HG03135 (cell line): Measurements from ENCODE around the gene MARCHF10.

ENCODE experiments used
- ATAC-seq: cut with Tn5 transposase; IDR thresholded peaks from one replicate; pipeline ENCODE4 v1.9.1; 2021; ENCODE audit warnings: mild to moderate bottlenecking, moderate library complexity; ENCODE audit not compliant: unreplicated experiment

MARCHF10 gene

DNA sequence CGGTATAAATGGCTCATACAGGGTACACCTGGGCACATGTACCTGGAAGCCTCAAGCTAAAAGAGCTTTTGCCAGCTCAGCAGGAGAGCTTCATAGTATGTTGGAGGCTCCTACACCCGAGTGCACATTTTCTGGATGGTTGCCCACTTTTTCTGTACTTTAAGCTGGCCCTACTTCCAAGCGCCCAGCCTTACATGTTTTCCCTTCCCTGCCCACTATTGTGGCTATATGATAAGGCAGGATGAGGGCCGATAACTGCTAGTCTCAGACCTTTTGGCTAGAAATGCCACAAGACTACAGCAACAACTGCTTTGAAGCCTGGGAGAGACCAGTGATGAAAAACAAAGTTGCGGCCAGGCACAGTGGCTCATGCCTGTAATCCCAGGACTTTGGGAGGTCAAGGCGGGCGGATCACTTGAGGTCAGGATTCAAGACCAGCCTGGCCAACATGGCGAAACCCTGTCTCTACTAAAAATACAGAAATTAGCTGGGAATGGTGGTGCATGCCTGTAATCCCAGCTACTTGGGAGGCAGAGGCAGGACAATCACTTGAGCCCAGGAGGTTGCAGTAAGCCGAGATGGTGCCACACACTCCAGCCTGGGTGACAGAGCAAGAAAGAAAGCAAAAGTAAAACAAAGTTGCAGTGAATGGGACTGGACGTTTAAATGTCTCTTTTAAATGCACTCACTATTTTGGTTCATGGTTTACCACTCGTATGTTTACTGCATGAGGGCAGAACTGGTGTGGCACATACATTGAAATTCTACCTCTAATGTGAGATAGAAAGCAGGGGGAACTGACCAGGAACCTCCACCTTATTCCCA lies 14.2 kb upstream of the MARCHF10 start:
- no peak for ATAC-seq

DNA sequence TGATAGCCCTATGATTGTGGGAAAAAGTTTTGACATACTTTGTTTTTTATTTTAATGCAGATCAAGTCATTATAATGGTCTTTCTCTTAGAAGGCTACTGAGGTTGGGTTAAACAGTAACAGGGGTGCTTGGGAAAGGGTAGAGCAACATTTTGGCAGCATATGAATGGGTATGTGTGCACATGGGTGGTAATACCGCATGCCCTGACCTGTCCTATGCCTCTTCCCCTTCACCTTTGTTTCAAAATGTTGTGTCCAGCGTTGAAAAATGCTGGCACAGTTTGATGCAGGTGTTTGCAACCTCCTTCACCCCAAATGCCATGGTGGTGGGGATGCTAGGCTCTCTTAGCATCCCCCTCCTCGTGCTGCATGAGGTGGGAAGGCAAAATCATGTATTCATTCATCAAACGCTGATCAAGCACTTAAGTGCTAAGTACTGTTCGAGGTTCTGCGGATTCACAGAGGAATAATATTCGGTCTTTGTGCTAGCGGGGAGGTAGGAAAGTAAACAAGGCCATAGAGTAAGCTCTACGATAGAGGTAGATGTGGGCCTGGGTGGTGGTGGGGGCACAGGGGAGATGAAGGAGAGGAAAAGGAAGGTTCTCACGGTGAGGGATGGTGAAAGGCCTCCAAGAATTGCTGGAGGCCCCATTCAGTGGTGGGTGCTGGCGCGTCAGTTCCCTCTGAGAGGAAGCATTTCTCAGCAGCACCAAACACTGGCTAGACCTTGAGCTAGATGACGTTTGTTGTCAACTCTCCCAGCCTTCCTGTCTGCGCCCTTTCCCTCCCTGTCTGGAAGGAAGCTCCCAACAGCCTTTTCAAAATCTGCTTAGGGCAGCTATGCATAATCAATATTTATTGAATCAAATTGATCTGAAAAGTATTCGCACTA lies 13.3 kb upstream of the MARCHF10 start:
- ATAC-seq: no peak

DNA sequence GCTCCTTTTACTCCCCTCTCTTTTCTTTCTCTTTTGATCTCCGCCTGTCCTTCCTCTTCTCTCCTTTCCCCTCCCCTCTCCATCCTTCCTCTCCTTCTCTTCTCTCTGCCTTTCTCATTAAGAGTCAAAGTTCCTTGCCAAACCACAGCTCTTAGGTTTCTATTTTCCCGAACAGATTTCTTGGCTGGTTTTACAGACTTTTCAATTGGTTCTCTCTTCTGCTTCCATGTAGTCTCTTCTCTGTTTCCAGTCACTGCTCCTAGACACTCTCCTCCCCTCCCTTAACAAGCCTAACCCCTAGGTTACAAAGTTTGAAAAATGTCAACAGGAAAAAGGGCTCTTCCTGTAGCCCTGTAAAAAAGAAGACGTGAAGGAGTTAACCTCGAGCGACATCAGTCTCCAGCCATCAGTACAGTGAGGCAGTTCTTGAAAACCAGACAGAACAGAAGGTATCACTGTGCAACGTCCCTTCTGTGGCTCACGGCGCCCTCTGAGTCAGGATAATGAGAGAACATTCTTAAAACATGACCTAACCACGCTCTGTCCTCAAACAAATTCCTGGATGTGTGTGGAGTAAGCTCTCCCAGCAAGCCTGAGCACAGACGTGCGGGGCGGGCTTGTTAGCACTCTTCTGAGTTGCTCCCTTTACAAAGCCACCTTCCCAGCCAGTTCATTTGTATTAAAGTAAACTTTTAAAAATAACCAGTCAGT lies 11.6 kb upstream of the MARCHF10 start:
- ATAC-seq: no peak

DNA sequence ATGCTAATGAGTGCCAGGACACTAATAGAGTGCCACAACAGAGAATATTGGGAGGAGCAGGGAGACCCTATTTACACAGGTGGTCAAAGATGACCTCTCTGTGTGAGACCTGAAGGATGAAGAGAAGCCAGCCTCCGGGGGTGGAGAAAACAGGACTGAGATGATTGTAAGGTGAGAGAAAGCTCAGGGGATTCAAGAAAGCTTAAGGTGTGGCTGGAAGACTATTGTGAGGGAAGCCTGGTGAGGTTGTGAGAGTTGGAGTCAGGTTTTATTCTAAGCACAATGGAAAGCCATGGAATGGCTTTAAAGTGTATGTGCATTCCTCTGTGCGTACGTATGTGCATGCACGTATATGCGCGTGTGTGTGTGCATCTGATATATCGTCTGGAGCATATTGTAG lies 10.4 kb upstream of the MARCHF10 start:
- ATAC-seq: no peak

DNA sequence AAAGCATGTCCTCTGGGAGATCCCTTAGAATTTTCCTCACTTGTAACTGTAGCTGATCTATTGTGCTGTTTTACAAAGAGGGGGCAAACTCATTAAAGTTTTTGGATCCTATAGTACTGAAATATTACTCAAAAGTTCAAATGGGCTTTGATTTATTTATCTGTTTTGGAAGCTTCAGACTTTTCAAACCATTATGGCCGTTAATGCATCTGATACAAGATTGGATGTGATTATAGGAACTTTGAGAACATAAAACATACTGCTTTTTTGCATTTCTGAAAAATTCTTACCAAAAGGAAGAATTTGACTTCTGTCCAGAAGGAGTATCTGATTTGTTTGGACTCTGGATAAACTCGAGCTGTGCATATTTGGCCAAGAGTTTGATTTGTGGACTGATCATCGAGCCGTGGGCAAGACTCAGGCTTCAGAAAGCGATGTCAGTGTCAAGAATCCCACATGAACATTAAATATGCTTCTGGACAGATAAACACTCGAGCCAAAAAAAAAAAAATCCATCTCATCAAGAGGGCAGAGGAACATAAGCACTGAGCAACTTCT lies 8.2 kb upstream of the MARCHF10 start:
- ATAC-seq: no peak

DNA sequence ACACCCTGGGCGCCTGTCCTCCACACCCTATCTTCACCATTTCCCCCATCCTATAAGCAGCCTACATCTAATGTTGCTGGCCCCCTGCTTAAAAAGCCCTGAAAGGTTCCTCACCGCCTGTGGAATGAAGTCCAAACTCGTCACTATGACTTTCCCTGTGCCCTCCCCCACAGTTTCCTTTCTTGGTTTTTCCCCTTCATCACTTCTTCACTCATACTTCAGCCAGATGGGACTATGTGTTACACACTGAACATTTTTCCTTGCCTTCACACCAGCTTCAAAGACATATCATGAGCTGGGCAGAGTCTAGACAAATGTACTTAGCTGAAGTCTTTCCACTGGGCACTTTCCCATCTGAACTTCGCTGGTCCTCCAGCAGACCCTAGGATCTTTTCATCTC lies 1.5 kb upstream of the MARCHF10 start:
- no peak for ATAC-seq

DNA sequence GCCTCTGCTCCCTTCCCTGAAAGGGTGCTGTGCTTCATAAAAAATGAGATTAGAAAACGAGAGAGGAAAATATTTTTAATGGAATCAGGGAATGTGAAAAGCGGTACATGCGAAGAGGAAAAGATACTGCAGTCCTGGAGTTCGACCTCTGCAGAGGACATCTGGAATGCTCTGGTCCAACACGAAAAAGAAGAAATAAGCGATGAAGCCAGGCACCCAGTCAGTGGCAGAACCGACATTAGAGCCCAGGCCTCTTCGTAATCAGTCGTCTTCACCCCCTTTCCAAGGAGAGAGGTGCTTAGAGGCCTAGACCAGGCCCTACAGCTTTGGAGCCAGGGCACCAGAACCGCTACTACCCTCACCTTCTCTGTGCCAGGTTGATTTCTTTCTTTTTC lies 459 bp upstream of the MARCHF10 start:
- ATAC-seq: no peak

DNA sequence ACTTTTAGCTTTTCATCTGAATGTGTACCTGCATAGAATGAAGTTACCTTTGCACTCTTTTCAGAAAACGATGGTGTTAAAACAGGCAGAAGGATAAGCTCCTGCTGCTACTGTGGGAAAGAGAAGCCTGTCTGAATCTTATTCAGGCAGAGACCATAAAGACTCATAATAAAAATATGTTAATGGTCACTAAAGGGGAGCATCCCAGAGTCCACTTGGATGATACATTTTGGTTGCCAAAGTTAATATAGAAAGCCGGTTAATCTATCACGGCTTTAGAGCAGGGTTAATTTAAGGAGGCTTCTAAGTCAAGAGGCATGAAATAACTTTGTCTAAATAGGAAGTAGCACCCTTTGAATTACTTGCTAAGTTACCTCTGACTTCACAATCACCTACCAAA lies 2.9 kb downstream of the MARCHF10 start:
- no peak for ATAC-seq

DNA sequence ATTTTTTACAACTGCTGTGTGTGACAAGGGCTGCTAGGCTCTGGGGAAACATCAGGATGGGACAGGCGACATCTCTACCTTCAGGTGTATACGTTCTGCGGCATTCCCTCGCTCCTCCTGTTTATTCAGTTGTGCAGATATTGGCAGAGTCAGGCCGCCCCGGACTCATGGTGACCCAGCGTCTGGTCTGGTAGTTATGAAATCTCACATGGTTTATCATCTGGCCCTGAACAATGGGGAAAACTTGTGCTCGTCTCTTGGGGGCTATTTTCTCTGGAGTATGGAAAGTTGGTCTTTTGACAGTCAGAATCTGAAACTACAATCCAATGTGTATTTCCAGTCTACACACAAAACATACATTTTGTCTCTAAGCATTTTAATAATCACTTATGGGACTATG lies 3.3 kb downstream of the MARCHF10 start:
- no peak for ATAC-seq

DNA sequence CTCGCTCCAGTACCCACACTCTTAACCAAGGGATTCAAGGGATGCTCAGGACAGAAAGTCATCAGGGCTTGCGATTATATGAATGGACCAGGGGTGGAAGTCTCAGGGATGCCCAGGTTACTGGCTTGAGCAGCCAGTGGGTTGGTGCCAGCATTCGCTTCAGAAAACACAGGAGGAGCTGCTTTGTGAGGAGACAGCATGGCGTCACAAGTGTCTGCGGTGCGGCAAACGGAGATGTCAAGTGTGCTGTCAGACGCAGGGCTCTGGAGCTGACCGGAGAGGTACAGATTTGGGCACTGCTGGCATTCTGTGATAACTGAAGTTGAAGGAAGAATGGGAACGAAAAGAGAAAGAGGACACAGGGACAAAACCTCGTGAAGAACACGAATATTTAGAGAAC lies 4.1 kb downstream of the MARCHF10 start:
- ATAC-seq: no peak

DNA sequence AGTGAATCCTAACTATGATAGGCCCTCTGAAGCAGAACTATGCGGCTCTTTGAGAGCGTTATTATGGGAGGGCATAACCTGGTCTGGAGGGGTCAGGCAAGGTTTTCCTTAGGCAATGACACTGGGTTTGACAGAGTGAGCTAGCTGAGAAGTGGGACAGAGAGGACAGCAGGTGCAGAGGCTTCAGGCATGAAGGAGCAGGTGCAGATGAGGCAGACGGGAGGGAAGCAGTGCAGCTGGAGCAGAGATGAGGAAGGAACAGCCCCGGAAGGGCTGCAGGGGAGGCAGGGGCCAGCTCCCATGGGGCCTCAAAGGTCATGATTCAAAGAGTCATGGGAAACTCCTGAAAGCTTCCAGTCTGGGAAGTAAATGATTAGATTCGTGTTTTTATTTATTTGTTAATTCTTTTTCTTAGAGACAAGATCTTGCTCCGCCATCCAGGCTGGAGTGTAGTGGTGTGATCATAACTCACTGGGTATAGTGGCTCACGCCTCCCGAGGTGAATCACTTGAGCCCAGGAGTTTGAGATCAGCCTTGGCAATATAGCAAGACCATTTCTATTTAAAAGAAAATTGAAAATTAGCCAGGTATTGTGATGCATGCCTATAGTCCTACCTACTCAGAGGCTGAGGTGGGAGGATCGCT lies 5.4 kb downstream of the MARCHF10 start:
- no peak for ATAC-seq

DNA sequence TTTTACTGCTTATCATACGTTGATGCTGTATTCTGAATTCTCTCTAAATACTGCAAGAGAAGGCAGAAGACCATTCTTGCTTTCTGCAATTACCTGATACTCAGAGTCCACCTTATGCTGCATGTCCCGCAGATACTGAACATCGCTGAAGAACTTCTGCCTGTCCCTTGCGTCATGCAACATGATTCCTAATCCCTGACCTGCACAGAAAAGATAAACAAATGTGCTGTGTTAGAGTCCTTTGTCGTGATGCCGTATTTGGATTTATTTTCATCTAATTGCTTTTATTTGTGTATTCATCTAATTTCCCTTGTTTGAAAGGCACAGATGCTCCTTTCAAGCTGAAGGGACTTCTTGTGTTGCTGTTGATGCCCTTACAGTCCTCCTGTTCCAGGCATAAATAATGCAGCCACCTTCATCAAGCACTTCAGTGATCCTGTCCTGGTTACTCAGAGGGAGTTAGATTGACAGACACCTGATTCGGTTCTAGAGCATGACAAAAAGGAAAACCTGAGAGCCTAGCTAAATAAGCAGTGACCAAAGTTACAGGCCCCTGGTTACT lies 6.5 kb downstream of the MARCHF10 start:
- ATAC-seq: no peak

DNA sequence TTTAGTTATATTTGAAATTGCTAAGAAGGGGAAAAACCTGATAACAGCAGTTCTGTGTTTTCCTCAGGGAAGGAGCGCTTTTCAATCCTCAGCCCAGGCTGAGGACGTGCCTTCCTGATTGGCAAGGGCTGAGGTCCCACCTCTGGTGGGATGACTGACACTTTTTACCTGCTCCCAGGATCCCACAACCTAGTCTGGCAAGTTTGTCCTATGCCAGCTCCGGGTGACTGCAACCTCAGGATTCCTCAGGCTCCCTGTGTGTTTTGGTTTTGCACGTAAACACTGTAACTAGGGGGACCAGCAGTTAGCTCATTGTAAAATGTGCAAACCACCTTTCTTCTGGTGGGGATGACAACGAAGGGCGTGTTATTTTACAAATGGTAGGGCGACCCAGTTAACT lies 7.5 kb downstream of the MARCHF10 start:
- no peak for ATAC-seq

DNA sequence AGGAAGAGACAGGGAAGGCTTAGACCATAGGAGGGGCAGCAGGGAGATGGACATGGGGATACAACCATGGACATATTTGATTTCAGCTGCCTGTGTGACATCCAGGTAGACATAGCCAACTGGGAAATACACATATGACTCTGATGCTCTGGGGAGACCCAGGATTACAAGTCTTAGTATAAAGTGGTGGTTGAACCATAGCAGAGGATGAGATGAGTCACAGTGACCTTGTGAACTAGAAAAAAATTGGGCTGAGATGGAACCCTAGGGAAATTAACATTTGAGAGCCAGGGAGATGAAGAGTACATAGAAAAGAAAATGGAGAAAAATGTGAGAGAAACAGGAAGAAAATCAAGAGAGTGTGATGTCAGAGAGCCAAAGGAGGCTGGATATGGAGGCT lies 10.2 kb downstream of the MARCHF10 start:
- no peak for ATAC-seq

DNA sequence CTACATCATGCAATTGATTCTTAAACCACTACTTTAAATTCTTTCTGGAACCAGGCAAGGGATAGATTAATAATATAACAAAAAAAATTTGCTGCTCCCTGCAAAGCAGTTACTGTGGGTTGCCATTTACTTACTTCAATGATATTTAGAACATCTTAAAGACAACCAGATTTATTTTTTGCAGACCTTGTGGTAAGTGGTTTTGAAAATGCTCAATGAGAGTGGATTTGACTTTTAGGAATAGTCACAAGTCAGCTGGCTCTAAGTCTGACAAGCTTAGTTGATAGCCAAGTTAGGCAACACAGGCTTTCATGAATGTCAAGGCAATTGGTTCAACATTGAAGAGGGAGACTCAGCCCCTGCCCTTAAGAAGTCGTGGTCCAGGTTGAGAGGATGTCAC lies 11.8 kb downstream of the MARCHF10 start:
- no peak for ATAC-seq

DNA sequence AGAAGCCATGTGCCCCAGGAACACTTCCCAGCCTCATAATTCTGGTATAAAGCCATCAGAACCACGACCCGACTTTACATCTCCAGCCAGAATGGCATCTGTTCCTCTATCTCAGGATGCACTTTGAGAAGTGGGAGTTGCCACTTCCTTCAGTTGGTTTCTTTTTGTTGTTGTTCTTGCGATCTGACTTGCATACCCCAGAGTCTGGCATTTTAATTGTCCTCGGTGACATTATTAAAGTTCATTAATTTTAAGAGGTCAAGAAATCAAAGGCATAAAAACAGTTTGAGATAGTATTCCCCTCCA lies 13.5 kb downstream of the MARCHF10 start:
- no peak for ATAC-seq

DNA sequence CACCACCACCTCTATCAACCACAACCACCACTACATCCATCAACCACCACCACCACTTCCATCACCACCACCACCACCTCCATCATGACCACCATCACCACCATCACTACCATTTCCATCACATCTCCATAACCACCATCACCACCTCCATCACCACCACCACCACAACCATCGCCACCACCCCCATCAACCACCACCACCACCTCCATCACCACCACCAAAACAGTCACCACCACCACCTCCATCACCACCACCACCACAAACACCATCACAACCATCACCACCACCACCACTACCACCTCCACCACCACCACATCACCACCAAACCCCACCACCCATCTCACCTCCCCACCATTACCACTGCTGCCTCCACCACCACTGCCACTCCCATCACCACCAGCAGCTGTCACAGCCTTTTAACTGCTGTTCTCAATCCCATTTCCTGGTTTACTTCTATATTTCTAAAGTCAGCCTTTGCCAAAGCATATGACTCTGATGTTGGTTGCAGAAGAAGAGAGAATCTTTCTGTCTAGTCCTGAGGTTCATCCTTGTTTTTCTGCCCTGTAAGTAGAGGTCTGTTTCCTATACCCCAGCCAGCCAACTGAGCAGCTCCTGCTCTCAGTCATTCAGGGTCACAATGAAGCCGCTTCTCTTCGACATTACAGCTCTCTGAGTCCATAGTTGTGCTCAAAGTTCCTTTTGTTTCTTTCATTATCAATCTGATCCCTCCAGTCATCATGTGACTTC lies 14.0 kb downstream of the MARCHF10 start:
- no peak for ATAC-seq

DNA sequence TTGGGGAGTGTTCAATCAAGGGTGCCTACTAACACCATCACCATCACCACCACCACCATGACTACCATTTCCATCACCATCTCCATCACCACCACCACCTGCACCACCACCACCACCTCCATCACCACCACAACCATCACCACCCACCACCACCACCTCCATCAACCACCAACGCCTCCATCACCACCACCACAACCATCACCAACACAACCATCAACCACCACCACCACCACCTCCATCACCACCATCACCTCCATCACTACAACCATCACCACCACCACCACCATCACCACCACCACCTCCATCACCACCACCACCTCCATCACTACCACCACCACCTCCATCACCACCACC lies 15.7 kb downstream of the MARCHF10 start:
- no peak for ATAC-seq

DNA sequence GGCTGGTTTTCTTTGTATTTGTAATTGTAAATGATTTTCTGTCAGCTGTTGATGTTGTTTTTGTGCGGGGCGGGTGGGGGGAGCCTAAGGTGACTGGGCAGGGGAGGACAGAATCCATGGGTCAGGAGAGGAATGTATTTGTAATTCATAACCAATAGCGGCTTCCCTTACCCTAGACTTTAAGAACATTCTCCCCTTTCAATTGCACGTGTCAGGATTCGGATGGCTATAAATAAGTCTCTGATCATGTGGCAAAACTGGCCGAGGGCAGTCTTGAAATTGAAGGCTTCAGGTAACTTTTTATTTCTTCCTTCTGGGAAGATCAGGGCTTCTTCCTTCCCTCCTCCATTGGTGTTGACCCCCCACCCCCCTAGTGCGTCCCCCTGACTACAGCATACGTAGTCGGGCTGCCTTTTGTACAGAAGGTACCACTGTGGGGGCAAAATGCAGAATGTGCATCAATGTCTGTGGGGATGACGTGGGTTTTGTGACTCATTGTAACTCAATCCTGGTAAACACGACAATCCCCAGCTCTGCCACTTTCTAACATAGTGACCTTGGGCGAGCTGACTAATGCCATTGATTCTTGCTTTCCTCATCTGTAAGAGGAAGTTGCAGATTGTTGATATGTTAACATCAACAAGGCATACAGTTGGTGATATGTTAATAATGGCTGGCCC lies 16.2 kb downstream of the MARCHF10 start:
- ATAC-seq: no peak
